Loucy (cell line): Measurements from ENCODE around the gene KCNH2.

Source experiments
- H2AFZ ChIP-seq: fragments of 200-600 bp; sonication (generic); 2 replicates; pipeline ENCODE4 v1.6.0; 2016; ENCODE audit warnings: antibody characterized with exemption, mild to moderate bottlenecking, low read length, moderate library complexity
- H3F3A ChIP-seq: fragments of 200-600 bp; 2 replicates; pipeline ENCODE4 v1.6.0; 2016; ENCODE audit warnings: antibody characterized with exemption, low read depth, mild to moderate bottlenecking
- H3K27me3 ChIP-seq: fragments of 200-600 bp; sonication (generic); 2 replicates; pipeline ENCODE4 v1.6.1; 2014; ENCODE audit warnings: low read length, mild to moderate bottlenecking; ENCODE audit not compliant: insufficient read depth, poor library complexity, severe bottlenecking
- H3K36me3 ChIP-seq: fragments of 200-600 bp; sonication (generic); 2 replicates; pipeline ENCODE4 v1.6.1; 2016; ENCODE audit warnings: low read length; ENCODE audit not compliant: insufficient read depth
- H3K4me1 ChIP-seq: fragments of 200-600 bp; sonication (generic); 2 replicates; pipeline ENCODE4 v1.5.1; 2014; ENCODE audit warnings: low read length, mild to moderate bottlenecking; ENCODE audit not compliant: insufficient read depth, poor library complexity, severe bottlenecking
- H3K4me2 ChIP-seq: fragments of 200-600 bp; sonication (generic); 2 replicates; pipeline ENCODE4 v1.6.0; 2014; ENCODE audit warnings: antibody characterized with exemption, low read length, low read depth, mild to moderate bottlenecking; ENCODE audit not compliant: poor library complexity, severe bottlenecking
- H3K4me3 ChIP-seq: fragments of 200-600 bp; sonication (generic); 2 replicates; pipeline ENCODE4 v1.5.1; 2014; ENCODE audit warnings: low read length, mild to moderate bottlenecking, mixed read lengths; ENCODE audit not compliant: poor library complexity, severe bottlenecking
- H3K79me2 ChIP-seq: fragments of 200-600 bp; sonication (generic); 2 replicates; pipeline ENCODE4 v1.6.1; 2014; ENCODE audit warnings: low read length; ENCODE audit not compliant: insufficient read depth
- H3K9ac ChIP-seq: fragments of 200-600 bp; sonication (generic); 2 replicates; pipeline ENCODE4 v1.6.0; 2014; ENCODE audit warnings: mild to moderate bottlenecking, low read depth, low read length, moderate library complexity; ENCODE audit not compliant: poor library complexity, severe bottlenecking
- H3K9me2 ChIP-seq: fragments of 200-600 bp; sonication (generic); replicated peaks from 2 replicates; pipeline ENCODE4 v1.6.1; 2016; ENCODE audit warnings: low read depth, low read length, mixed read lengths
- H3K9me3 ChIP-seq: fragments of 200-600 bp; sonication (generic); 2 replicates; pipeline ENCODE4 v1.6.1; 2014; ENCODE audit warnings: mild to moderate bottlenecking, antibody characterized with exemption, low read length, low read depth; ENCODE audit not compliant: insufficient read depth
- H4K20me1 ChIP-seq: fragments of 200-600 bp; sonication (generic); 2 replicates; pipeline ENCODE4 v1.6.0; 2014; ENCODE audit warnings: antibody characterized with exemption, low read length, mild to moderate bottlenecking; ENCODE audit not compliant: insufficient read depth, poor library complexity, severe bottlenecking
- EZH2phosphoT487 ChIP-seq: fragments of 200-600 bp; IDR thresholded peaks from 2 replicates; pipeline ENCODE4 v1.6.1; 2018; ENCODE audit warnings: antibody characterized with exemption, mild to moderate bottlenecking, moderate library complexity, borderline replicate concordance
- TF ChIP-seq, protein P1 (sequence below): fragments of 200-600 bp; sonication (generic); conservative IDR thresholded peaks from 2 replicates; pipeline ENCODE4 v1.5.1; 2014; ENCODE audit warnings: mild to moderate bottlenecking, antibody characterized with exemption, low read length

Gene KCNH2

DNA sequence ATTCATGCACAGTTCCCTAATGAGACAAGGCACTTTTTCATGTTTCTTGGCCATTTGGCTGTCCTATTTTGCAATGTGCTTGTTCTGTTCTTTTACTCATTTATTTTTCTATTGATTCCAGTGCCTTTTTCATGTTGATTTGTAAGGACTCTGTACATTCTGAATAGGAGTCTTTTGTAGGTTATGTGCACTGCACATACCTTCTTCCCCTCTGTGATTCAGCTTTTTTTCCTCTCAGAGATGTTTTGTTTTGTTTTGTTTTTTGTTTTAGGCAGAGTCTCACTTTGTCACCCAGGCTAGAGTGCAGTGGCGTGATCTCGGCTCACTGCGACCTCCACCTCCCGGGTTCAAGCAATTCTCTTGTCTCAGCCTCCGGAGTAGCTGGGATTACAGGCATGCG, 59.7 kb downstream of the KCNH2 start:
- TF ChIP-seq, protein P1, sequence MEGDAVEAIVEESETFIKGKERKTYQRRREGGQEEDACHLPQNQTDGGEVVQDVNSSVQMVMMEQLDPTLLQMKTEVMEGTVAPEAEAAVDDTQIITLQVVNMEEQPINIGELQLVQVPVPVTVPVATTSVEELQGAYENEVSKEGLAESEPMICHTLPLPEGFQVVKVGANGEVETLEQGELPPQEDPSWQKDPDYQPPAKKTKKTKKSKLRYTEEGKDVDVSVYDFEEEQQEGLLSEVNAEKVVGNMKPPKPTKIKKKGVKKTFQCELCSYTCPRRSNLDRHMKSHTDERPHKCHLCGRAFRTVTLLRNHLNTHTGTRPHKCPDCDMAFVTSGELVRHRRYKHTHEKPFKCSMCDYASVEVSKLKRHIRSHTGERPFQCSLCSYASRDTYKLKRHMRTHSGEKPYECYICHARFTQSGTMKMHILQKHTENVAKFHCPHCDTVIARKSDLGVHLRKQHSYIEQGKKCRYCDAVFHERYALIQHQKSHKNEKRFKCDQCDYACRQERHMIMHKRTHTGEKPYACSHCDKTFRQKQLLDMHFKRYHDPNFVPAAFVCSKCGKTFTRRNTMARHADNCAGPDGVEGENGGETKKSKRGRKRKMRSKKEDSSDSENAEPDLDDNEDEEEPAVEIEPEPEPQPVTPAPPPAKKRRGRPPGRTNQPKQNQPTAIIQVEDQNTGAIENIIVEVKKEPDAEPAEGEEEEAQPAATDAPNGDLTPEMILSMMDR = no peak
- no peak for TF ChIP-seq EZH2phosphoT487
- Histone ChIP-seq H3K36me3 (no peaks in the 10 kb centered on the region), H3K9me2 (no peaks in the 10 kb centered on the region), H4K20me1 (no peaks in the 10 kb centered on the region), H3K4me1 (peaks cover 9% of the 10 kb centered on the region), H3K9ac (no peak overlapping the region), H3K79me2 (no peaks in the 10 kb centered on the region), H3F3A (no peaks in the 10 kb centered on the region), H3K4me3 (no peak overlapping the region), H3K27me3 (no peaks in the 10 kb centered on the region), H3K9me3 (no peaks in the 10 kb centered on the region), H3K4me2 (no peak overlapping the region), H2AFZ (no peak overlapping the region)

DNA sequence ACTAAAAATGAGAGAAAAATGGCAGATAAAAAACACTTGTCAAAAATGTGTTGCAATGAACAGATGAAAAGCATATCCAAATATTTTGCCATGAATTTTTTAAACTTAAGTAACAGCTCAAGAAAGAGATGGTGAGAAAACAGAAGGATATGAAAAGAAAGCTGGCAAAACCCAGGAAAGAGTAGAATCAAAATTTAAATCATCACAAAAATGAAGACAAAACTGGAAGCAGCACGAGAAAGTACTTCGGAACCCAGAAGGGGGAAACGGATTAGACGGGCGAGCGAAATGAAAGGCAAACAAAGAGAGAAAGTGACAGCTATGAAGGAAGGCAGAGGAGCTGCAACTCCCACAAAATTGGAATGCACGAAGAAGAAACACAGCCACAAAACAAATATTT, 60.2 kb downstream of the KCNH2 start:
- Histone ChIP-seq H2AFZ (no peak overlapping the region), H3K4me3 (no peak overlapping the region), H3K79me2 (no peaks in the 10 kb centered on the region), H3F3A (no peaks in the 10 kb centered on the region), H3K27me3 (no peaks in the 10 kb centered on the region), H3K9me3 (no peaks in the 10 kb centered on the region), H3K9me2 (no peaks in the 10 kb centered on the region), H3K4me2 (no peak overlapping the region), H4K20me1 (no peaks in the 10 kb centered on the region), H3K4me1 (peaks cover 5% of the 10 kb centered on the region), H3K9ac (no peak overlapping the region), H3K36me3 (no peaks in the 10 kb centered on the region)
- no peak for TF ChIP-seq EZH2phosphoT487
- TF ChIP-seq, protein P1 = no peak

DNA sequence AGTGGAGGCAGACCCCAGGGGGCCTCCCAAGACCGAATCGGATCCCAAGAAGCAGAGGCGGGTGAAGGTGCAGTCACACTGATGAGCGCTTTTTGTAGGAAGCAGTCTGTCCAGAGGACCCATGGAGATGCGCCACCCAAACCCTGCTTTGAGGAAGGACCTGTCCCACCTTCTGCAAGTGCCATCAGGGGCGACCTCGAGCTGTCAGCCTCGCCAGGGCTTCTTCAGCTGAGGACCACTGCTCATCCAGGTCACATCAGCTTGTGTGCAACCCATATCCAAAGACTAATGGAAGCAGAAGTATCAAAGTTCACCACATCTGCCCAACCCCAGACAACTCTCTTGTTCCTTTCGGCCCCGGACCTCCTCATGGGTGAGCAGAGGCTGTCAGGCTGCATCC, 61.5 kb downstream of the KCNH2 start:
- no peak overlapping the region for H2AFZ ChIP-seq
- H3K4me2 ChIP-seq = no peak overlapping the region
- H3K36me3 ChIP-seq = no peaks in the 10 kb centered on the region
- H3F3A ChIP-seq = peaks cover 3% of the 10 kb centered on the region; the same call in 1 of the 2 replicates
- no peak for TF ChIP-seq EZH2phosphoT487
- TF ChIP-seq, protein P1 = no peak
- H3K4me3 ChIP-seq = no peak overlapping the region
- H4K20me1 ChIP-seq = no peaks in the 10 kb centered on the region
- H3K9ac ChIP-seq = no peak overlapping the region
- H3K9me2 ChIP-seq = no peaks in the 10 kb centered on the region
- H3K9me3 ChIP-seq = no peaks in the 10 kb centered on the region
- H3K27me3 ChIP-seq = no peaks in the 10 kb centered on the region
- H3K79me2 ChIP-seq = no peaks in the 10 kb centered on the region
- H3K4me1 ChIP-seq = no peaks in the 10 kb centered on the region
